ENCODE data around the gene CHCHD10.

CHCHD10 gene

GRCh38 chr22:23804781-23805291, 37.1 kb upstream of the CHCHD10 start:
- no peak for TF ChIP-seq CTCF (IDR thresholded peaks at IDR 0.05; ENCODE audit: low read depth, low read length, missing control alignments)
- H3K4me3 ChIP-seq (ENCODE audit: low read depth, low read length) = peak overlapping the region; percentile 32
- DNase-seq (ENCODE audit: low read depth) = no peak

GRCh38 chr22:23803001-23803819, 35.4 kb upstream of the CHCHD10 start:
- peak overlapping the region; percentile 52 for H3K4me3 ChIP-seq (ENCODE audit: low read depth, low read length)
- TF ChIP-seq CTCF (IDR thresholded peaks at IDR 0.05; ENCODE audit: low read depth, low read length, missing control alignments) = no peak
- DNase-seq (ENCODE audit: low read depth) = peak; percentile 29

- DNase-seq (ENCODE audit: low read depth) = no peak
- TF ChIP-seq CTCF (IDR thresholded peaks at IDR 0.05; ENCODE audit: low read depth, low read length, missing control alignments) = no peak
- H3K4me3 ChIP-seq (ENCODE audit: low read depth, low read length) = no peak overlapping the region
Measured at GRCh38 chr22:23801886-23802377, 34.2 kb upstream of the CHCHD10 start.

GRCh38 chr22:23801238-23801821, 33.6 kb upstream of the CHCHD10 start:
- TF ChIP-seq CTCF (IDR thresholded peaks at IDR 0.05; ENCODE audit: low read depth, low read length, missing control alignments) = no peak
- DNase-seq (ENCODE audit: low read depth) = no peak
- no peak overlapping the region for H3K4me3 ChIP-seq (ENCODE audit: low read depth, low read length)

- no peak for TF ChIP-seq CTCF (IDR thresholded peaks at IDR 0.05; ENCODE audit: low read depth, low read length, missing control alignments)
- DNase-seq (ENCODE audit: low read depth) = peak; percentile 73
- H3K4me3 ChIP-seq (ENCODE audit: low read depth, low read length) = no peak overlapping the region
Measured at GRCh38 chr22:23800297-23801237, 32.8 kb upstream of the CHCHD10 start.

- H3K4me3 ChIP-seq (ENCODE audit: low read depth, low read length) = no peak overlapping the region
- no peak for DNase-seq (ENCODE audit: low read depth)
- no peak for TF ChIP-seq CTCF (IDR thresholded peaks at IDR 0.05; ENCODE audit: low read depth, low read length, missing control alignments)
Measured at GRCh38 chr22:23796461-23796860, 28.7 kb upstream of the CHCHD10 start.
